22Rv1 (cell line): ENCODE measurements around the gene SLC16A8.

Experiments used
- CTCF ChIP-seq: fragments of 450-650 bp; IDR thresholded peaks from 2 replicates; pipeline ENCODE4 v1.5.1; 2017; ENCODE audit warnings: mild to moderate bottlenecking
- ZFX ChIP-seq: fragments of 450-650 bp; IDR thresholded peaks from 2 replicates; pipeline ENCODE4 v1.6.1; 2017; ENCODE audit warnings: antibody characterized with exemption, borderline replicate concordance

GRCh38 chr22:38110008-38110862, 26.3 kb upstream of the SLC16A8 start, which contains the start of gene BAIAP2L2:
- TF ChIP-seq CTCF (no peak), ZFX (no peak)
